H9 (cell line): ENCODE data around the gene HFE. TPM values are rescaled to one million over a fixed set of nuclear protein-coding genes. Genes with fewer than 3 reads are reported as not detected.

Source experiments
- DNase-seq: peaks from one replicate; pipeline ENCODE4 v3.0.0-alpha.2; 2017
- H2AFZ ChIP-seq: one replicate; pipeline ENCODE4 v1.6.1; 2013; ENCODE audit warnings: mild to moderate bottlenecking, low read length, control low read depth, moderate library complexity
- H2AK5ac ChIP-seq: 2 replicates; pipeline ENCODE4 v1.6.1; 2013; ENCODE audit warnings: low read length, control low read depth, mixed read lengths; ENCODE audit not compliant: insufficient read length
- H2BK120ac ChIP-seq: one replicate; pipeline ENCODE4 v1.6.1; 2013; ENCODE audit warnings: low read depth, mild to moderate bottlenecking, low read length, control low read depth, inconsistent platforms; ENCODE audit not compliant: poor library complexity, severe bottlenecking
- H2BK12ac ChIP-seq: 2 replicates; pipeline ENCODE4 v1.6.1; 2013; ENCODE audit warnings: low read length, control low read depth, mixed read lengths, low read depth; ENCODE audit not compliant: insufficient read length
- H2BK15ac ChIP-seq: 2 replicates; pipeline ENCODE4 v1.6.1; 2013; ENCODE audit warnings: low read depth, low read length, control low read depth
- H2BK20ac ChIP-seq: one replicate; pipeline ENCODE4 v1.6.1; 2013; ENCODE audit warnings: low read depth, mild to moderate bottlenecking, low read length, control low read depth, inconsistent platforms; ENCODE audit not compliant: poor library complexity, severe bottlenecking
- H2BK5ac ChIP-seq: 2 replicates; pipeline ENCODE4 v1.6.1; 2013; ENCODE audit warnings: low read length, control low read depth, mixed read lengths; ENCODE audit not compliant: insufficient read length
- H3K14ac ChIP-seq: 2 replicates; pipeline ENCODE4 v1.6.1; 2013; ENCODE audit warnings: low read length, control low read depth; ENCODE audit not compliant: insufficient read depth
- H3K18ac ChIP-seq: 2 replicates; pipeline ENCODE4 v1.6.1; 2013; ENCODE audit warnings: low read depth, mild to moderate bottlenecking, mixed read lengths, low read length, control low read depth; ENCODE audit not compliant: insufficient read length
- H3K23ac ChIP-seq: 2 replicates; pipeline ENCODE4 v1.6.1; 2013; ENCODE audit warnings: low read length, control low read depth, mixed read lengths, low read depth; ENCODE audit not compliant: insufficient read length
- H3K23me2 ChIP-seq: 2 replicates; pipeline ENCODE4 v1.6.1; 2013; ENCODE audit warnings: low read depth, mild to moderate bottlenecking, mixed read lengths, low read length, control low read depth; ENCODE audit not compliant: insufficient read length, poor library complexity, severe bottlenecking
- H3K27ac ChIP-seq: 2 replicates; pipeline ENCODE4 v1.5.1; 2013; ENCODE audit warnings: low read length, control low read depth, mixed read lengths, low read depth; ENCODE audit not compliant: insufficient read length
- H3K27me3 ChIP-seq: 2 replicates; pipeline ENCODE4 v1.6.1; 2013; ENCODE audit warnings: low read length, control low read depth, inconsistent platforms; ENCODE audit not compliant: insufficient read depth
- H3K4ac ChIP-seq: 2 replicates; pipeline ENCODE4 v1.6.1; 2013; ENCODE audit warnings: low read depth, mild to moderate bottlenecking, control low read depth, inconsistent platforms, low read length, moderate library complexity
- H3K4me1 ChIP-seq: 2 replicates; pipeline ENCODE4 v1.6.1; 2013; ENCODE audit warnings: low read length, control low read depth, inconsistent platforms; ENCODE audit not compliant: insufficient read depth
- H3K4me2 ChIP-seq: 2 replicates; pipeline ENCODE4 v1.6.1; 2013; ENCODE audit warnings: low read length, control low read depth, mixed read lengths; ENCODE audit not compliant: insufficient read length, insufficient read depth
- H3K56ac ChIP-seq: 2 replicates; pipeline ENCODE4 v1.6.1; 2013; ENCODE audit warnings: low read depth, mild to moderate bottlenecking, mixed read lengths, low read length, control low read depth; ENCODE audit not compliant: insufficient read length
- H3K79me1 ChIP-seq: 2 replicates; pipeline ENCODE4 v1.6.1; 2013; ENCODE audit warnings: low read depth, mild to moderate bottlenecking, moderate library complexity, low read length, control low read depth, inconsistent platforms; ENCODE audit not compliant: insufficient read depth, poor library complexity, severe bottlenecking
- H3K79me2 ChIP-seq: 2 replicates; pipeline ENCODE4 v1.6.1; 2013; ENCODE audit warnings: low read length, control low read depth, inconsistent platforms; ENCODE audit not compliant: insufficient read depth
- H3K9ac ChIP-seq: 2 replicates; pipeline ENCODE4 v1.6.1; 2013; ENCODE audit warnings: low read length, control low read depth, mixed read lengths; ENCODE audit not compliant: insufficient read length; ENCODE audit errors: extremely low read depth
- H3K9me3 ChIP-seq: one replicate; pipeline ENCODE4 v1.6.1; 2013; ENCODE audit warnings: low read depth, low read length, inconsistent platforms; ENCODE audit not compliant: control insufficient read depth
- H3T11ph ChIP-seq: one replicate; pipeline ENCODE4 v1.6.1; 2013; ENCODE audit warnings: mild to moderate bottlenecking, low read length, control low read depth, inconsistent platforms
- H4K20me1 ChIP-seq: one replicate; pipeline ENCODE4 v1.6.1; 2013; ENCODE audit not compliant: control insufficient read depth, insufficient read length, insufficient read depth
- H4K5ac ChIP-seq: 2 replicates; pipeline ENCODE4 v1.6.1; 2013; ENCODE audit warnings: low read depth, mild to moderate bottlenecking, mixed read lengths, low read length, control low read depth; ENCODE audit not compliant: insufficient read length
- H4K8ac ChIP-seq: replicated peaks from 2 replicates; pipeline ENCODE4 v1.6.1; 2013; ENCODE audit warnings: low read length, control low read depth, mixed read lengths, low read depth; ENCODE audit not compliant: insufficient read length
- H4K91ac ChIP-seq: 2 replicates; pipeline ENCODE4 v1.6.1; 2013; ENCODE audit warnings: low read depth, mild to moderate bottlenecking, moderate library complexity, mixed read lengths, low read length, control low read depth; ENCODE audit not compliant: insufficient read length
- H3K27ac Mint-ChIP-seq, 3 experiments: 2 replicates in 2 of 3; 3 replicates in 1 of 3; pipeline ENCODE4 v1.8.0; 2020 to 2021; ENCODE audit warnings: mixed read lengths in 3 of 3, mild to moderate bottlenecking in 1 of 3, moderate library complexity in 1 of 3
- H3K27me3 Mint-ChIP-seq: 2 replicates; pipeline ENCODE4 v1.8.0; 2021; ENCODE audit warnings: low read depth, mild to moderate bottlenecking, moderate library complexity, mixed read lengths
- H3K36me3 Mint-ChIP-seq, 3 experiments: 2 replicates in 2 of 3; 3 replicates in 1 of 3; pipeline ENCODE4 v1.8.0; 2020 to 2021; ENCODE audit warnings: low read depth in 3 of 3, mixed read lengths in 3 of 3; ENCODE audit not compliant: insufficient read depth in 1 of 3
- H3K4me1 Mint-ChIP-seq, 2 experiments: 2 replicates each; pipeline ENCODE4 v1.8.0; 2020; ENCODE audit warnings: mixed read lengths in 2 of 2
- H3K4me3 Mint-ChIP-seq, 2 experiments: 2 replicates in 1 of 2; 3 replicates in 1 of 2; pipeline ENCODE4 v1.8.0; 2020 to 2021; ENCODE audit warnings: mild to moderate bottlenecking in 2 of 2, mixed read lengths in 2 of 2, moderate library complexity in 1 of 2
- H3K9me3 Mint-ChIP-seq, 2 experiments: 2 replicates in 1 of 2; 3 replicates in 1 of 2; pipeline ENCODE4 v1.8.0; 2020; ENCODE audit warnings: mild to moderate bottlenecking in 2 of 2, mixed read lengths in 2 of 2, moderate library complexity in 1 of 2
- CTCF ChIP-seq: fragments of 200-600 bp; sonication (generic); conservative IDR thresholded peaks from 3 replicates; pipeline ENCODE4 v1.8.0; 2021; ENCODE audit warnings: antibody characterized with exemption, mild to moderate bottlenecking
- WGBS: extraction: QIAGEN DNeasy Blood & Tissue Kit; methylation state at CpG from one replicate; pipeline ENCODE4 v1.1.7; 2013; ENCODE audit warnings: missing lambda C conversion rate, low lambda C conversion rate, mixed read lengths; ENCODE audit not compliant: insufficient read length; ENCODE audit errors: extremely low coverage; 5-methylcytosine and 5-hydroxymethylcytosine counted together
- total RNA-seq: library from RNA; stranded (reverse); gene quantifications from 2 replicates; pipeline ENCODE4 v1.2.1, GENCODE V29; 2021

The HFE gene
- total RNA-seq, 1 experiment from 2014 or later: 0.98 TPM

DNA sequence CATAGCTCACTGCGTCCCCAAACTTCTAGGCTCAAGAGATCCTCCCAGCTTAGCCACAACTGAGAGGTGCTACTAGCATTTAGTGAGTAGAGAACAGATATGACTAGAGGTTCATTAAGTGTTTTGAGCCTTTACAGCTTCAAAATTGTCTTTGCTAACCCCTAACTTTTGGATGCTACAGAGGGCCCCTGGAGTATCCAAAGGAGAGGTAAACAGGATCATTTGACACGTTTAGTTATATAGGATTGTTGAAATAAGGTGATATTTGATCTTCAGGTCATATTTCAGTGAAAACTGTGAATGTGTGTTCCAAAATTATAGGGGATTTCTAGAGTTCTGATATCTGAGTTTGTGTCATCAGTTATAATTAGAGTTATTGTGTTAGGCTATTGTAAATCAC lies 19.2 kb upstream of the HFE start:
- H3K14ac ChIP-seq: no peak overlapping the region
- no peak overlapping the region for H2AFZ ChIP-seq
- no peak overlapping the region for H3K4me3 Mint-ChIP-seq
- no peak for TF ChIP-seq CTCF
- H3K36me3 Mint-ChIP-seq: no peaks in the 10 kb centered on the region
- no peak overlapping the region for H2BK12ac ChIP-seq
- no peak overlapping the region for H2BK5ac ChIP-seq
- H2BK15ac ChIP-seq: no peak overlapping the region
- no peak overlapping the region for H4K8ac ChIP-seq
- no peak overlapping the region for H2BK120ac ChIP-seq
- H3K23ac ChIP-seq: no peak overlapping the region
- no peak overlapping the region for H3T11ph ChIP-seq
- H3K4me1 ChIP-seq: no peaks in the 10 kb centered on the region
- H4K91ac ChIP-seq: no peak overlapping the region
- H4K20me1 ChIP-seq: no peaks in the 10 kb centered on the region
- H3K4me1 Mint-ChIP-seq: peaks cover 11 to 15% of the 10 kb centered on the region in 2 experiments
- no peaks in the 10 kb centered on the region for H3K27me3 ChIP-seq
- H3K27ac Mint-ChIP-seq: no peak overlapping the region
- no peak for DNase-seq
- H3K79me1 ChIP-seq: no peaks in the 10 kb centered on the region
- no peaks in the 10 kb centered on the region for H3K79me2 ChIP-seq
- H3K9me3 Mint-ChIP-seq: no peaks in the 10 kb centered on the region; a peak in 1 of 5 replicates
- no peaks in the 10 kb centered on the region for H3K27me3 Mint-ChIP-seq
- no CpG with 5 or more reads among the region's 2 CpGs for WGBS
- H3K56ac ChIP-seq: no peak overlapping the region
- no peak overlapping the region for H3K4ac ChIP-seq
- H3K18ac ChIP-seq: no peak overlapping the region
- H3K9ac ChIP-seq: no peak overlapping the region
- H2BK20ac ChIP-seq: no peak overlapping the region
- H3K23me2 ChIP-seq: no peaks in the 10 kb centered on the region
- H3K9me3 ChIP-seq: no peaks in the 10 kb centered on the region
- no peak overlapping the region for H3K27ac ChIP-seq
- H3K4me2 ChIP-seq: no peak overlapping the region
- no peak overlapping the region for H2AK5ac ChIP-seq
- no peak overlapping the region for H4K5ac ChIP-seq
